T47D (cell line): ENCODE data around the gene WDR88.
"Not testable (repeated sequence)": the region's sequence is repeated elsewhere in the genome, so short reads cannot be mapped to it uniquely, and the experiment has no call there.

Source experiments
- DNase-seq, 2 experiments: peaks; one replicate each; pipeline versions ENCODE4 v3.0.0 to v3.0.0-alpha.2; 2011 to 2012; ENCODE audit warnings: low read depth in 1 of 2, low spot score in 1 of 2
- JUND ChIP-seq: IDR thresholded peaks from 2 replicates; pipeline ENCODE4 v1.6.1; 2012; ENCODE audit warnings: low read depth
- in situ Hi-C: cut with HindIII; loops from 2 replicates; pipeline ENCODE4 v1.10.0; 2016; ENCODE audit warnings: low sequenced_read_pairs, low pct_unique_long_range_greater_than_20kb

Gene WDR88

GRCh38 chr19:33186431-33187182, 54.7 kb downstream of the WDR88 start:
- in situ Hi-C loops: no loop called here
- no peak for TF ChIP-seq JUND
- no peak for DNase-seq

GRCh38 chr19:33187183-33187540, 55.2 kb downstream of the WDR88 start:
- in situ Hi-C loops: no loop called here
- TF ChIP-seq JUND: no peak
- no peak for DNase-seq

DNA sequence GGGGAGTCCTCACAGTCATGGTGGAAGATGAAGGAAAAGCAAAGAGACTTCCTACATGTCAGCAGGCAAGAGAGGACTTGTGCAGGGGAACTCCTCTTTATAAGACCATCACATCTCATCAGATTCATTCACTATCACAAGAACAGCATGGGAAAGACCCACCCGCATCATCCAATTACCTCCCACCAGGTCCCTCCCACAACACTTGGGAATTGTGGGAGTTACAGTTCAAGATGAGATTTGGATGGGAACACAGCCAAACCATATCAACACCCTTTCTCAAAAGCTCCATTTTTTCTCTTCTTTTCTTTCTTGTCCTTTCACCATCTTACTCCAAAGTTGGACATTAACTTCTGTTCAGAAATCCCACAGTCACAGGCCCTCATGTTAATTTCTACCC, 57.5 kb downstream of the WDR88 start:
- no peak for TF ChIP-seq JUND
- in situ Hi-C loops: no loop called here
- no peak for DNase-seq

GRCh38 chr19:33191092-33191491, 59.2 kb downstream of the WDR88 start:
- in situ Hi-C loops, DNase-seq: not testable (repeated sequence)

- DNase-seq: no peak
- no peak for TF ChIP-seq JUND
Measured at GRCh38 chr19:33191501-33191900, 59.6 kb downstream of the WDR88 start.

DNA sequence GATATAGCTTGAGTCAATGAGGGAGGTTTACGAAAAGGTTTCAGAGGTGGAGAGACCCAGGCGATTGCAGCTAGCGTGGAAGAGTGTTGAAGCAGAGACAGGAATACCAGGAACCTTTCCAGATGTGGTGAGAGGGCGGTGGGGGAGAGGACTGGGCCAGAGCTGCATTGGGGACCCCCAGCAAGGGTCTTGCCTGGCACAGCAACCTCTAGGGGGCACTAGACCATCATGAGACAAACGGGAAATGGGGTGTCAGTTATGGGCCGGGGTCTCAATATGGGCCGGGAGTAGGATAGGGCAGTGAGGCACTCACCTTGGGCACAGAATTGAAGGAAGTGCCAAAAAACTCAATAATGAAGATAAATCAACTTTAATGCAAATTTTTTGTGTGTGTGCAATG, 60.1 kb downstream of the WDR88 start:
- in situ Hi-C loops: no loop called here
- TF ChIP-seq JUND: no peak
- no peak for DNase-seq

More at GRCh38 chr19:33191501-33191900, 59.6 kb downstream of the WDR88 start:
- in situ Hi-C loops: no loop called here

DNA sequence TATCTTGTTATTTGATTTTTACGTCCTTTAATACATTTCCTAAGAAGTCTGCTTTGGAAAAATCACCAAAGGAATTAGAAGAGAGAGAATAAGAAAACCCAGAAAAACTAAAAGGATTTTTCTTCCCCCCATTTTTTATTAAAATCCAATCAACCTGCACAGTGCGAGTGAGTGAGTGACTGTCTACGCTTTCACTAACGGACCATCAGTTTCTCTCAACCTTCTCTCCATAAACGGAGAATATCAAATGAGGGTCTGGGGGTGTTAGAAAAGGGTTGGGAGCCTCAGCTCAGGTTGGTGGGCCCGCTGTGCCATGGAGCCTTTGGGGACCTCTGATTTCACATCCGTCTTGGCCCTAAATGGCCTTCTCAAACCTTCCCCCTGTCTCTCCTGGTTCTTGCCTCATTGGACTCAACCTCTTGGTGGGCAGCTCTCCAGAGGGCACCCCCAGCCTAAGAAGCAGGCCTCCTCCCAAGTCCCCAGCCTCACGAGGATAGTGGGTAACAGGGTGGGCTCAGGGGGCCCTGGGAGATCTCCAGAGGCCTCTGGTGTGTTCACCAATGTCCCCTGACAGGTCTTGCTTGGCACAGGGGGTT, 61.5 kb downstream of the WDR88 start:
- DNase-seq: no peak
- in situ Hi-C loops: no loop called here

DNA sequence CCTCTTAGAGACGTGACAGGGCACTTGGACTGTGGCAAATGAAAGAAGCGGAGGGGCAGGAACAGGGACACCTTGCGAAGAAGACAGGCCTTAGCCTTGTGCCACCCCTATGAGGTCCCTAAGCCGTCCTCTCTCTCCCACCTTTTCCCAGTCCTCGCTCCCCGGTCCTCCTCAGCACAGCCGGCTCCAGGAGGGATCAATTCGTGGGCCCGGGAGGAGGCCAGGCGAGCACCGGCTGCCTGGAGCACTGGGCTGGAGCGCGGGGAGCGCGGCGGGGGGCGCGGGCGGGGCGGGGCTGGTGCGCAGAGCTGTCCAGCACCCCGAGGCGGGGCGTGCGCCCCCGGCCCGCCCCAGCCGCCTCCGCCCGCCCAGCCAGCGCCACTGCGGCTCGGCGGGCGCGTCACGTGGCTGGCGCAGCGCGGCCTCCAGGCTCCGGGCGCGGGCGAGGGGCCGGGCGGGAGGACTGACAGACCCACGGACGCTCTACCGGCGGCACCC, 62.0 kb downstream of the WDR88 start, which contains the start of gene LRP3:
LRP3 (plus strand) TSS at position 466 of the 498 bp plus-strand sequence. CDS start 456 bp downstream, outside the sequence.
- in situ Hi-C loops: no loop called here
- no peak for TF ChIP-seq JUND
- peak; percentile 38 to 66 for DNase-seq

More for the DNA sequence above, 61.5 kb downstream of the WDR88 start:
- no peak for TF ChIP-seq JUND

DNA sequence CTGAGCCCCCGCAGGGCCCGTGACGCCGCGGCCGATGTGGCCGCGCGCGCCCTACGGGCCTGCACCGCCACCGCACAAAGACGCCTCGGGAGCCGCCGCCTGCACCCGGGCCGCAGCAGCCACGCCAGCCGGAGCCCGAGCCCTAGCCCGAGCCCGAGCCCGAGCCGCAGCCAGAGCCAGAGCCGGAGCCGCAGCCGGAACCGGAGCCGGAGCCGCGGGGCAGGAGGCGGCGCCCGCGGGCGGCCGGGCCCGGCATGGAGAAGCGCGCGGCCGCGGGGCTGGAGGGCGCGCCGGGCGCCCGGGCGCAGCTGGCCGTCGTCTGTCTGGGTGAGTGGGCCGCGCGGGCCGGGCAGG, 62.6 kb downstream of the WDR88 start:
- DNase-seq: no peak
- in situ Hi-C loops: no loop called here
- no peak for TF ChIP-seq JUND

DNA sequence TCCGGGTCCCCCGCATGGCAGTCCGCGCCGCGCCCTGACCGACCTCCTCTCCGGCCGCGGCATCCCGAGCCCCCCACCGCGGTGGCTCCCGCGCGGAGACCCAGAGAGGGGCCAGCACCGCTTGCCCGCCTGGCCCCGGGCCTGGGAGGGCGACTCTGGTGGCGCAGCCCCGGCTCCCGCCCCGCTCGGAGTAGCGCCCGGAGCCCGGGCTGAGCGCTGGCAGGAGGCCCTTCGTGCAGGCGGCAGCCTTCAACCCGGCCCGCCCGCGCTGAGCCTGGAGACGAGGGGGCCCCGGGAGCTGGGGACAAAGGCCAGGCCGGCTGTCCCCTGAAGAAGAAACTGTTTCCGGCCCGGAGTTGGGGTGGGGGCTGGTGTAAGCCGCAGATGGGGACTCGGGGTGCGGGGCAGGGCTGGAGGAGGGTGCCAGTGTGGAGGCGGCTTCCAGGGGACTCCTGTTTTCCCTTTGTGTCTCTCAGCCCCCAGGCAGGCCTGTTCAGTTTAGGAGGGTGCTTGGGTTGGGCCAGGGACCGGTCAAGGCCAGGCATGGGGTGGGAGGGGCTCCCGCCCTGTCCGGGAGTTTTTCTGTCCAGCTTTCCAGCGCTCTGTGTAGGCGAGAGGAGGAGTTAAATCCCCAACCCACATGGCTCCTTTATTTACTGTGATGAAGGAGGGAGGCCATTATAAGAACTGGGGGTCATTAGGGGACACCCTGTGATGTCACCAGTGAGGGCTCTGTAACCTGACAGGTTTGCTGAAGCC, 63.2 kb downstream of the WDR88 start:
- DNase-seq: peak; percentile 40 to 68
- in situ Hi-C loops: no loop called here
- no peak for TF ChIP-seq JUND

DNA sequence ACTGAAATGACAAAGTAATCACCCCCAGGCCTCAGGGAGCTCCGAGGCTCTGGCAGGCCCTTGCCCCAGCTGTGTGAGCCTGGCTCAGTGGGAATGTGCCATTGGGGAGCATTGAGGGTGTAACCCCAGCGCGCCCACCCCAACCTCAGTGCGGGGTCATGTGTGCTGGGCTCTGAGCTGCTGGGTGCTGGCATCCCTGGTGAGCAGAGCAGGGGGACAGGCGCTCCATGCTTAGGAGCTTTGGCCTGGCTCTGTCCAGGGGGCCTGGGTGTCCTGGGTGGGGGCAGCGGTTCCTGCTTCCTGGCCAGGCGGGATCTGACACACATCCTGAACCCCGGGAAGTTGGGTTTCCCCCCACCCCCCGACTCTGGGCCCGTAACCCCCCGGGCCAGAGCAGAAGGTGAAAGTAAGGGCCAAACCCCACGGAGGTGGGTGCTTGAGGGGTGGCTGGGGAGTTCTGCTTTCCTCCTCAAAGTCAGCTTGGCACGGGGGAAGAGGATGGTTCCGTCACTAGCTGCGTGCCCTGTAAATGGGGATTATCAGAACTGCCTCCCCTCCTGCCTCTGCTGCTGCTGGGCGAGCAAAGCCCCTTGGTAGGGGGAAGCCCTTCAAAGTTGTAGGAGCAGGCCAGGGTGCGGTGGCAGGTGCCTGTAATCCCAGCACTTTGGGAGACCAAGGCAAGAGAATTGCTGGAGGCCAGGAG, 63.9 kb downstream of the WDR88 start:
- no peak for TF ChIP-seq JUND
- in situ Hi-C loops: no loop called here
- DNase-seq: no peak

GRCh38 chr19:33196446-33197193, 64.7 kb downstream of the WDR88 start:
- in situ Hi-C loops: no loop called here
- no peak for DNase-seq
- no peak for TF ChIP-seq JUND
